ENCODE results near the gene RAI2. TPM values are rescaled to one million over a fixed set of nuclear protein-coding genes. Genes with fewer than 3 reads are reported as not detected.

The RAI2 gene
- total RNA-seq, 1 donor from 2014 or later = 0.63 TPM

GRCh38 chrX:17869580-17869979, 8.5 kb upstream of the RAI2 start:
- no peak overlapping the region for H3K4me3 Mint-ChIP-seq
- TF ChIP-seq CTCF (conservative IDR thresholded peaks at IDR 0.05) = no peak
- H3K27ac Mint-ChIP-seq (ENCODE audit: unreplicated experiment) = no peak overlapping the region
- peaks cover 7% of the 10 kb centered on the region for H3K9me3 Mint-ChIP-seq
- H3K36me3 Mint-ChIP-seq (ENCODE audit: low read depth) = no peaks in the 10 kb centered on the region
- no peaks in the 10 kb centered on the region for H3K4me1 Mint-ChIP-seq
- peaks cover 11% of the 10 kb centered on the region for H3K27me3 Mint-ChIP-seq (ENCODE audit: low read depth)
- DNase-seq (ENCODE audit: low read depth, low spot score) = no peak

GRCh38 chrX:17861489-17862011, 452 bp upstream of the RAI2 start:
- Mint-ChIP-seq H3K4me3 (peak overlapping the region; percentile 66), H3K27ac (ENCODE audit: unreplicated experiment) (no peak overlapping the region), H3K27me3 (ENCODE audit: low read depth) (peaks cover 83% of the 10 kb centered on the region), H3K9me3 (no peaks in the 10 kb centered on the region), H3K36me3 (ENCODE audit: low read depth) (no peaks in the 10 kb centered on the region), H3K4me1 (peaks cover 9% of the 10 kb centered on the region)
- no peak for DNase-seq (ENCODE audit: low read depth, low spot score)
- TF ChIP-seq CTCF (conservative IDR thresholded peaks at IDR 0.05) = no peak

- Mint-ChIP-seq H3K36me3 (ENCODE audit: low read depth) (no peaks in the 10 kb centered on the region), H3K9me3 (no peaks in the 10 kb centered on the region), H3K4me1 (peaks cover 9% of the 10 kb centered on the region), H3K27me3 (ENCODE audit: low read depth) (peaks cover 90% of the 10 kb centered on the region), H3K4me3 (peak overlapping the region; percentile 84), H3K27ac (ENCODE audit: unreplicated experiment) (no peak overlapping the region)
- TF ChIP-seq CTCF (conservative IDR thresholded peaks at IDR 0.05) = no peak
- DNase-seq (ENCODE audit: low read depth, low spot score) = no peak
Observed at GRCh38 chrX:17860179-17860780, 818 bp downstream of the RAI2 start.

- no peak overlapping the region for H3K27ac Mint-ChIP-seq (ENCODE audit: unreplicated experiment)
Observed at GRCh38 chrX:17859609-17860178, 1.4 kb downstream of the RAI2 start.

GRCh38 chrX:17854531-17854930, 6.6 kb downstream of the RAI2 start:
- H3K27ac Mint-ChIP-seq (ENCODE audit: unreplicated experiment) = no peak overlapping the region
- TF ChIP-seq CTCF (conservative IDR thresholded peaks at IDR 0.05) = no peak
- peaks cover 4% of the 10 kb centered on the region for H3K4me1 Mint-ChIP-seq
- H3K27me3 Mint-ChIP-seq (ENCODE audit: low read depth) = peaks cover 65% of the 10 kb centered on the region
- H3K4me3 Mint-ChIP-seq = no peak overlapping the region
- no peaks in the 10 kb centered on the region for H3K9me3 Mint-ChIP-seq
- no peak for DNase-seq (ENCODE audit: low read depth, low spot score)
- no peaks in the 10 kb centered on the region for H3K36me3 Mint-ChIP-seq (ENCODE audit: low read depth)

More at GRCh38 chrX:17859609-17860178, 1.4 kb downstream of the RAI2 start:
- Mint-ChIP-seq H3K4me1 (peaks cover 9% of the 10 kb centered on the region), H3K27me3 (ENCODE audit: low read depth) (peaks cover 90% of the 10 kb centered on the region), H3K4me3 (peak overlapping the region; percentile 84), H3K9me3 (no peaks in the 10 kb centered on the region), H3K36me3 (ENCODE audit: low read depth) (no peaks in the 10 kb centered on the region)
- TF ChIP-seq CTCF (conservative IDR thresholded peaks at IDR 0.05) = no peak
- no peak for DNase-seq (ENCODE audit: low read depth, low spot score)

Data from neural crest cell (in vitro differentiated cells).